Measurements from ENCODE around the gene WASF3.

GRCh38 chr13:26678330-26678729, 120.8 kb downstream of the WASF3 start:
- TF ChIP-seq CTCF (IDR thresholded peaks at IDR 0.05) (no peak), POLR2A (IDR thresholded peaks at IDR 0.05) (no peak)
